OCI-LY3 (cell line): ENCODE data around the gene CALM3.
A peak's percentile ranks its signal among the peaks of the same experiment; 100 is the strongest.
"Not testable (repeated sequence)": the region's sequence is repeated elsewhere in the genome, so short reads cannot be mapped to it uniquely, and the experiment has no call there.

Source experiments
- H2AFZ ChIP-seq: fragments of 200-600, 300-600 bp; shearing (Covaris generic); 2 replicates; pipeline ENCODE4 v1.6.0; 2014; ENCODE audit warnings: antibody characterized with exemption, low read depth, low read length
- H3K27ac ChIP-seq: fragments of 200-600, 300-600 bp; sonication (generic); 2 replicates; pipeline ENCODE4 v1.5.1; 2014; ENCODE audit warnings: mild to moderate bottlenecking, low read length, moderate library complexity, mixed read lengths
- H3K27me3 ChIP-seq: fragments of 200-600, 300-600 bp; sonication (generic); 2 replicates; pipeline ENCODE4 v1.6.1; 2014; ENCODE audit warnings: low read depth, low read length, mixed read lengths
- H3K36me3 ChIP-seq: fragments of 200-600, 300-600 bp; sonication (generic); replicated peaks from 2 replicates; pipeline ENCODE3; 2014; ENCODE audit warnings: low read depth, low read length, mixed read lengths
- H3K4me1 ChIP-seq: fragments of 300-600, 200-600 bp; sonication (generic); 2 replicates; pipeline ENCODE4 v1.6.1; 2014; ENCODE audit warnings: low read length, mixed read lengths
- H3K4me2 ChIP-seq: fragments of 200-600, 300-600 bp; sonication (generic); 2 replicates; pipeline ENCODE4 v1.6.1; 2014; ENCODE audit warnings: low read length, mixed read lengths
- H3K4me3 ChIP-seq: fragments of 300-600, 200-600 bp; sonication (generic); 2 replicates; pipeline ENCODE4 v1.5.1; 2014; ENCODE audit warnings: antibody characterized with exemption, mild to moderate bottlenecking, low read length, moderate library complexity
- H3K79me2 ChIP-seq: fragments of 300-600, 200-600 bp; shearing (Covaris generic); 2 replicates; pipeline ENCODE4 v1.6.1; 2014; ENCODE audit warnings: mild to moderate bottlenecking, low read length, mixed read lengths
- H3K9ac ChIP-seq: fragments of 300-600, 200-600 bp; shearing (Covaris generic); 2 replicates; pipeline ENCODE4 v1.6.0; 2014; ENCODE audit warnings: mild to moderate bottlenecking, low read length, moderate library complexity
- H3K9me3 ChIP-seq: fragments of 200-600, 300-600 bp; shearing (Covaris generic); 2 replicates; pipeline ENCODE4 v1.6.1; 2014; ENCODE audit warnings: low read length, mixed read lengths; ENCODE audit not compliant: insufficient read depth
- H4K20me1 ChIP-seq: fragments of 200-600, 300-600 bp; sonication (generic); 2 replicates; pipeline ENCODE4 v1.6.1; 2016; ENCODE audit warnings: low read length, mixed read lengths; ENCODE audit not compliant: insufficient read depth
- CTCF ChIP-seq: fragments of 200-600, 300-600 bp; sonication (generic); IDR thresholded peaks from 2 replicates; pipeline ENCODE4 v1.5.1; 2014; ENCODE audit warnings: antibody characterized with exemption, low read length, low read depth
- EZH2phosphoT487 ChIP-seq: fragments of 200-600 bp; shearing (Covaris generic); IDR thresholded peaks from 2 replicates; pipeline ENCODE4 v1.6.1; 2018; ENCODE audit warnings: antibody characterized with exemption, mixed run types, low read depth

Gene CALM3

GRCh38 chr19:46601318-46602224 lies at the start of gene CALM3:
Gene CALM3 (plus strand): TSS chr19:46601330. CDS start chr19:46601435, 105 bp downstream.
- peaks cover 19% of the 10 kb centered on the region for H3K4me1 ChIP-seq
- H3K4me2 ChIP-seq: peak within 1 kb of the TSS; percentile 93
- TF ChIP-seq CTCF: no peak
- TF ChIP-seq EZH2phosphoT487: no peak

GRCh38 chr19:46552891-46553290 lies 48.2 kb upstream of the CALM3 start:
- no peak overlapping the region for H3K4me3 ChIP-seq
- no peak overlapping the region for H3K9ac ChIP-seq
- peaks cover 15% of the 10 kb centered on the region; the same call in 1 of the 2 replicates for H3K9me3 ChIP-seq
- no peaks in the 10 kb centered on the region for H3K79me2 ChIP-seq
- H4K20me1 ChIP-seq: no peaks in the 10 kb centered on the region
- no peak overlapping the region for H3K4me2 ChIP-seq
- H3K27ac ChIP-seq: no peak overlapping the region
- H2AFZ ChIP-seq: no peak overlapping the region
- H3K4me1 ChIP-seq: peaks cover 3% of the 10 kb centered on the region; the same call in 1 of the 2 replicates
- peaks cover 25% of the 10 kb centered on the region for H3K27me3 ChIP-seq
- TF ChIP-seq EZH2phosphoT487 (no peak), CTCF (no peak)
- no peaks in the 10 kb centered on the region for H3K36me3 ChIP-seq

More at GRCh38 chr19:46601318-46602224, at the start of gene CALM3:
- peaks cover 51% of the 10 kb centered on the region for H3K79me2 ChIP-seq
- H3K9me3 ChIP-seq: peaks cover 22% of the 10 kb centered on the region
- H3K27me3 ChIP-seq: no peaks in the 10 kb centered on the region; the same call in 1 of the 2 replicates
- H3K27ac ChIP-seq: peak within 1 kb of the TSS; percentile 78
- peak within 1 kb of the TSS; percentile 94 for H2AFZ ChIP-seq
- H4K20me1 ChIP-seq: peaks cover 43% of the 10 kb centered on the region
- H3K4me3 ChIP-seq: peak within 1 kb of the TSS; percentile 99
- H3K9ac ChIP-seq: peak within 1 kb of the TSS; percentile 100
- H3K36me3 ChIP-seq: peaks cover 30% of the 10 kb centered on the region

GRCh38 chr19:46554161-46554560 lies 47.0 kb upstream of the CALM3 start:
- Histone ChIP-seq H3K27ac (no peak overlapping the region), H4K20me1 (no peaks in the 10 kb centered on the region), H2AFZ (no peak overlapping the region), H3K9ac (no peak overlapping the region), H3K36me3 (no peaks in the 10 kb centered on the region), H3K4me2 (no peak overlapping the region), H3K4me1 (peaks cover 3% of the 10 kb centered on the region; the same call in 1 of the 2 replicates), H3K79me2 (no peaks in the 10 kb centered on the region), H3K9me3 (peaks cover 13% of the 10 kb centered on the region; the same call in 1 of the 2 replicates), H3K4me3 (no peak overlapping the region), H3K27me3 (peaks cover 24% of the 10 kb centered on the region)
- TF ChIP-seq EZH2phosphoT487 (no peak), CTCF (no peak)

- H3K36me3 ChIP-seq: no peaks in the 10 kb centered on the region
- H3K27ac ChIP-seq: no peak overlapping the region
- H3K9ac ChIP-seq: no peak overlapping the region
- H3K27me3 ChIP-seq: peaks cover 21% of the 10 kb centered on the region
- no peak overlapping the region for H3K4me2 ChIP-seq
- no peaks in the 10 kb centered on the region for H4K20me1 ChIP-seq
- 0 out of 2 replicates have a peak, but pooled peaks cover 2% of the 10 kb centered on the region for H3K9me3 ChIP-seq
- H2AFZ ChIP-seq: no peak overlapping the region
- H3K79me2 ChIP-seq: no peaks in the 10 kb centered on the region
- peaks cover 3% of the 10 kb centered on the region; the same call in 1 of the 2 replicates for H3K4me1 ChIP-seq
- H3K4me3 ChIP-seq: no peak overlapping the region
- TF ChIP-seq CTCF: no peak
- TF ChIP-seq EZH2phosphoT487: no peak
Measured at GRCh38 chr19:46555628-46556280, 45.4 kb upstream of the CALM3 start.

- H2AFZ ChIP-seq, H3K9ac ChIP-seq, H3K9me3 ChIP-seq, H3K79me2 ChIP-seq, H3K27ac ChIP-seq, H3K4me2 ChIP-seq, H3K36me3 ChIP-seq, H4K20me1 ChIP-seq, H3K4me1 ChIP-seq, H3K4me3 ChIP-seq: not testable (repeated sequence)
- H3K27me3 ChIP-seq: peaks cover 21% of the 10 kb centered on the region
Measured at GRCh38 chr19:46556471-46556870, 44.7 kb upstream of the CALM3 start.
